Effector memory CD8-positive, alpha-beta T cell (primary cell): ENCODE data around the gene LRRC3C.
"Not testable (repeated sequence)": the region's sequence is repeated elsewhere in the genome, so short reads cannot be mapped to it uniquely, and the experiment has no call there.

Source experiments
- ATAC-seq: fragments of 150-1000 bp; cut with Tn5 transposase; replicated peaks from 2 replicates; pipeline ENCODE4 v1.10.0; 2021; ENCODE audit warnings: mild to moderate bottlenecking, moderate library complexity
- DNase-seq, 3 experiments: peaks; one replicate each; pipeline ENCODE4 v3.0.0; 2021
- H3K27ac Mint-ChIP-seq, 2 donors: one replicate each; pipeline ENCODE4 v1.8.0; 2022; ENCODE audit warnings: mild to moderate bottlenecking in 2 of 2, mixed read lengths in 2 of 2, moderate library complexity in 2 of 2
- H3K27me3 Mint-ChIP-seq, 2 donors: one replicate each; pipeline ENCODE4 v1.8.0; 2022; ENCODE audit warnings: mixed read lengths in 2 of 2
- H3K36me3 Mint-ChIP-seq: one replicate; pipeline ENCODE4 v1.8.0; 2022; ENCODE audit warnings: mild to moderate bottlenecking, moderate library complexity, mixed read lengths; ENCODE audit not compliant: insufficient read depth
- H3K4me1 Mint-ChIP-seq, 2 donors: one replicate each; pipeline ENCODE4 v1.8.0; 2022; ENCODE audit warnings: low read depth in 2 of 2, mixed read lengths in 2 of 2
- H3K4me3 Mint-ChIP-seq, 2 donors: one replicate each; pipeline ENCODE4 v1.8.0; 2022; ENCODE audit warnings: mild to moderate bottlenecking in 2 of 2, mixed read lengths in 2 of 2, moderate library complexity in 2 of 2
- H3K9me3 Mint-ChIP-seq, 2 donors: one replicate each; pipeline ENCODE4 v1.8.0; 2022; ENCODE audit warnings: mixed read lengths in 2 of 2

Gene LRRC3C

DNA sequence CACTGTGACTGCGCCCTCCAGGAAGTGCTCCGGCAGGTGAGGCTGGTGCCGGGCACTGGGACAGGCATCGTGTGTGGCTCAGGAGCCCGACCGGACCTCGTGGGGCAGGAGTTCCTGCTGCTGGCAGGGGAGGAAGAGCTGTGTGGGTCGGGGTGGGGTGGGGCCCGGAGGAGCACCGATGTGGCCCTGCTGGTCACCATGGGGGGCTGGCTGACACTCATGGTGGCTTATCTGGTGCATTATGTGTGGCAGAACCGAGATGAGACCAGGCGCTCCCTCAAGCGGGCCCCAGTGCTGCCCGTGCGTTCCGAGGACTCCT, 16.8 kb downstream of the LRRC3C start:
- Mint-ChIP-seq H3K36me3 (no peaks in the 10 kb centered on the region), H3K27ac (no peak overlapping the region), H3K9me3 (no peaks in the 10 kb centered on the region), H3K4me3 (no peak overlapping the region), H3K27me3 (peaks cover 5 to 15% of the 10 kb centered on the region in 2 donors), H3K4me1 (peaks cover 0 to 4% of the 10 kb centered on the region in 2 donors)
- DNase-seq (no peak), ATAC-seq (no peak)

DNA sequence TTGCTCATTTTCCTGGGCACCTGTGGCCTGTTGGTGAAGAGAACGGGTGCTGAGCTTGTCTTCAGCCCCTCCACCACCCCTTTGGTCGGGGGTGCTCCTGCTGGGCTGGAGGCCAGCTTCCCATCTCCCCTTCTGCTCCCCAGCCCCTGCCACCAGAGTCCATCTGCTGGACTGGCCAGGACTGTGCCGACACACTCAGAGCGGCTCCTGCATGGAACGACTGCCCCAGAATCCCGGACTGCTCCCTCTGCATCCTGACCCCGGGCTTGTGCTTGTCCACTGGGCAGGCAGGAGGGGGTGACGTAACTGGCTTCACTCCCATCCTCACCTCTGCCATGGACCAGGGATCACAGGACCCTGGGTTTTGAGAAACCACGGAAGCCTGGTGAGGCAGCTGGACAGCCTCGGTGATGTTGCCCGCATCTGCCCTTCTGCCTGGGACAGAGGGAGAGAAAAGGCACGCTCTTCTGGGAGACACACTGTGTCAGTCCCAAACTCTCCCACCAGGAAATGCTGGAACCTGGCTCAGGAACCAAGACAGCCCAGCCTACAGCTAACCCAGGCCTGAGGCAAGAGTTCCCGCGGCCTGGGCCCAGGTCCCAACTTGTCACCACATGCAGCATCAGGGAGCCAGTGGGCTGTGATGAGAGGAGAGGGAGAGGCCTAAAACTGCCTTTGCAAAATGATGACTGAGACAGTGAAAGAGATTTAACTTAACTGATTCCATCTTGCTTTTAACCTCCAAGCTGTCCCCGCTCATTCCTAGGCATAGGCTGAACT, 19.2 kb downstream of the LRRC3C start:
- Mint-ChIP-seq H3K27ac (peak overlapping the region in 1 of 2 donors; percentile 64), H3K36me3 (no peaks in the 10 kb centered on the region), H3K4me1 (peaks cover 0 to 1% of the 10 kb centered on the region in 2 donors), H3K27me3 (peaks cover 5 to 15% of the 10 kb centered on the region in 2 donors), H3K9me3 (no peaks in the 10 kb centered on the region), H3K4me3 (no peak overlapping the region)
- no peak for ATAC-seq
- DNase-seq = no peak

DNA sequence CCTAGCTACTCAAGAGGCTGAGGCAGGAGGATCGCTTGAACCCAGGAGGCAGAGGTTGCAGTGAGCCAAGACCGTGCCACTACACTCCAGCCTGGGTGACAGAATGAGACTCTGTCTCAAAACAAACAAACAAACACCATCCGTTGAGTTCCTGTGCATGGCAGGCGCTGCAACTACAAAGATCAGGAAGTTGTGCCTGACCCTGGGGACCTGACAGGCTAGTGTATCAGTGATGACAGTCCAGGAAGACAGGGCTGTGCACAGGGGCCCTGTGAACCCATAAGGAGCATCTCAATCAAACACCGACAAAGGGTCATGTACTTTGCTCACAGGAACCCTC, 20.9 kb downstream of the LRRC3C start:
- DNase-seq, ATAC-seq, H3K27ac Mint-ChIP-seq, H3K36me3 Mint-ChIP-seq, H3K9me3 Mint-ChIP-seq, H3K27me3 Mint-ChIP-seq, H3K4me3 Mint-ChIP-seq, H3K4me1 Mint-ChIP-seq: not testable (repeated sequence)

DNA sequence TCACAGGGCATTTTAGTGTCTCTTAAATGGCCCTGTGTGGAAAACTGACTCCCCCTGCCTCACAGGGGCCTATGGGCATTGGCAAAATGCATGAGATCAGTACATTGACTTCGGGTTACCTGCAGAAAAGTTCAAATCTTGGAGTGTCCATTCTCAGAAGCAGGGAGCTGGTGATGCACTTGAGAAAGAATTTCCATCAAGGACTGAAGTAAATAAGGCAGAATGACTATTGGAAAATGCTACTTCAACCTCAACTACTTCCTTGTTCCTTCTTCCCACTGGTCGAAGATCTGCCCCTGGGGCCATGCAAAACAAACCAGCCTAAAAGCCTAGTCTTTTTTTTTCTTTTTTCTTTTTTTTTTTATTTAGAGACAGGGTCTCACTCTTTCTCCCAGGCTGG, 21.5 kb downstream of the LRRC3C start:
- ATAC-seq = no peak
- Mint-ChIP-seq H3K4me3 (no peak overlapping the region), H3K27me3 (no peaks in the 10 kb centered on the region), H3K27ac (no peak overlapping the region), H3K4me1 (peaks cover 6 to 10% of the 10 kb centered on the region in 2 donors), H3K36me3 (peaks cover 6% of the 10 kb centered on the region), H3K9me3 (no peaks in the 10 kb centered on the region)
- no peak for DNase-seq

DNA sequence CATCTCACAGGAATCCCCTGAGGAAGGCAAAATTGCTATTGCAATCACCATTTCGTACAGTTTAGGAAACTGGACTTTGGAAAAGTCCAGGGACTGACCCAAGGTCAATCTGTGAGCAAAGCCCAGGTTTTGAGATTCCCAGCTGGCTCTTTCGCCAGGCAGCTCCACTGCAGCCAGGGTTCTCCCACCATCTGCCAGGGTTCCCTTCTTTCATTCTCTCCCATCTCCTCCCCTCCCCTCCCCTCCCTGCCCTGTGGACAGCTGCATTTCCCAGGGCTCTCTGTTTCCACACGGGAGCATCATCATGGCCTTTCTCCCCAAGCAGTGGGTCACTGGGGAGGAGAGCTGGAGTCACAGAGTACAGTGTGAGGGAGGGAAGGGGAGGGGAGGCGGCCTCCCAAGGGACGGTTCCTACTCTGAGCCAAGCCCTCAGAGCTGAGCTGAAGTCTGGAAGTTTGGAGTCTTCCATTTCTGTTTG, 23.4 kb downstream of the LRRC3C start:
- DNase-seq = no peak
- no peak overlapping the region for H3K27ac Mint-ChIP-seq
- H3K4me3 Mint-ChIP-seq = no peak overlapping the region
- H3K4me1 Mint-ChIP-seq = peaks cover 6 to 10% of the 10 kb centered on the region in 2 donors
- no peak for ATAC-seq
- H3K27me3 Mint-ChIP-seq = no peaks in the 10 kb centered on the region
- no peaks in the 10 kb centered on the region for H3K9me3 Mint-ChIP-seq
- peaks cover 6% of the 10 kb centered on the region for H3K36me3 Mint-ChIP-seq

- DNase-seq (no peak), ATAC-seq (peak; percentile 1)
- H3K4me1 Mint-ChIP-seq = peaks cover 6 to 10% of the 10 kb centered on the region in 2 donors
- peak overlapping the region; percentile 71 to 84 for H3K27ac Mint-ChIP-seq
- H3K9me3 Mint-ChIP-seq = no peaks in the 10 kb centered on the region
- H3K4me3 Mint-ChIP-seq = peak overlapping the region; percentile 69 to 86
- no peaks in the 10 kb centered on the region for H3K27me3 Mint-ChIP-seq
- H3K36me3 Mint-ChIP-seq = peaks cover 6% of the 10 kb centered on the region
These were observed 24.6 kb downstream of the LRRC3C start for GRCh38 chr17:39951924-39952679.

- Mint-ChIP-seq H3K9me3 (no peaks in the 10 kb centered on the region), H3K27ac (peak overlapping the region; percentile 71 to 84), H3K36me3 (peaks cover 9% of the 10 kb centered on the region), H3K4me3 (peak overlapping the region; percentile 81 to 86), H3K4me1 (peaks cover 6 to 10% of the 10 kb centered on the region in 2 donors), H3K27me3 (no peaks in the 10 kb centered on the region)
- ATAC-seq (peak; percentile 82), DNase-seq (peak; percentile 85 to 91 (median 89))
These were observed 25.3 kb downstream of the LRRC3C start for GRCh38 chr17:39952680-39953470.

DNA sequence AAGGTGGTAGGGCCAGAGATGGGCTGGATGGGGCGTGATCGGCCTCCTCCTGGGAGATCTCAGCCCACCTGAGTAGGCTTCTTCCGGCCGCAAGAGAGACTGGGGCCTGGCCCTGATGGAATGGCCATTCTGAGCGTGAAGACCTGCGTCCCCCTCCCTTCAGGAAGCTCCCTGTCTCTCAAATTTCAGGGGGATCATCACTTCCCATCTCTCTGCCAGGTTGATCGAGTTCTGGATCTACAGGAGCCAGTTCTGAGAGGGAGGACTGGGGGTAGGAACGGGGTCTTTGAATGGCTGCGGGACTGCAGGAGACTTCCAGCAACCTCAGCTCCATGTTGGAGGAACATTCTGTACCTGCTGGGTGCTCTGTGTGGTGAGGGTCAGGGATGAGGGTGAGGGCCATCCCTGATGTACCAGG, 25.9 kb downstream of the LRRC3C start:
- DNase-seq (no peak), ATAC-seq (no peak)
- H3K9me3 Mint-ChIP-seq = no peaks in the 10 kb centered on the region
- H3K36me3 Mint-ChIP-seq = peaks cover 9% of the 10 kb centered on the region
- peak overlapping the region; percentile 57 to 72 for H3K27ac Mint-ChIP-seq
- H3K4me1 Mint-ChIP-seq = peaks cover 6 to 10% of the 10 kb centered on the region in 2 donors
- no peaks in the 10 kb centered on the region for H3K27me3 Mint-ChIP-seq
- H3K4me3 Mint-ChIP-seq = peak overlapping the region; percentile 81 to 86

DNA sequence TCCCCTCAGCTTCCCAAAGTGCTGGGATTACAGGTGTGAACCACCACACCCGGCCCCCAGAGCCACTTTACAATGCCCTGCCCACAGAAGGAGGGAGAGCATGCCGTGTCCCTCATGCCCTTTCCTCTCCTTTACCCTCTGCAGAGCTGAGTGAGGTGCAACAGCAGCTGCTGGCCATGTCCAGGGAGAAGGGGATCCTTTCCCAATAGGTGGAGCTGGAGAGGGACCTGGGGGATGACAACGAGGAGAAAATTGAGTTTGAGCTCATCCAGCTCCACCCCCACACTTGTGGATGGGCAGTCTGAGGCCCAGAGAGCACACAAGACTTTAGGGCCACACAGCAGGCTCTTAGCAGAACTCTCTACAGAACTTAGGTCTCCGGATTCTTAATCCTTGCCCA, 27.3 kb downstream of the LRRC3C start:
- DNase-seq = no peak
- no peaks in the 10 kb centered on the region for H3K27me3 Mint-ChIP-seq
- no peak overlapping the region for H3K4me3 Mint-ChIP-seq
- peaks cover 13 to 16% of the 10 kb centered on the region in 2 donors for H3K4me1 Mint-ChIP-seq
- ATAC-seq = no peak
- peak overlapping the region in 1 of 2 donors; percentile 77 for H3K27ac Mint-ChIP-seq
- H3K36me3 Mint-ChIP-seq = peaks cover 18% of the 10 kb centered on the region
- H3K9me3 Mint-ChIP-seq = no peaks in the 10 kb centered on the region

GRCh38 chr17:39955726-39956225, 28.2 kb downstream of the LRRC3C start:
- peaks cover 13 to 16% of the 10 kb centered on the region in 2 donors for H3K4me1 Mint-ChIP-seq
- peaks cover 18% of the 10 kb centered on the region for H3K36me3 Mint-ChIP-seq
- DNase-seq = no peak
- H3K9me3 Mint-ChIP-seq = no peaks in the 10 kb centered on the region
- no peaks in the 10 kb centered on the region for H3K27me3 Mint-ChIP-seq
- no peak overlapping the region for H3K4me3 Mint-ChIP-seq
- no peak for ATAC-seq
- no peak overlapping the region for H3K27ac Mint-ChIP-seq

GRCh38 chr17:39960524-39961041, 33.1 kb downstream of the LRRC3C start:
- Mint-ChIP-seq H3K4me3 (no peak overlapping the region), H3K27ac (no peak overlapping the region), H3K9me3 (no peaks in the 10 kb centered on the region), H3K4me1 (peaks cover 19 to 23% of the 10 kb centered on the region in 2 donors), H3K36me3 (peaks cover 15% of the 10 kb centered on the region), H3K27me3 (peaks cover 0 to 6% of the 10 kb centered on the region in 2 donors)
- ATAC-seq = no peak
- DNase-seq = no peak

DNA sequence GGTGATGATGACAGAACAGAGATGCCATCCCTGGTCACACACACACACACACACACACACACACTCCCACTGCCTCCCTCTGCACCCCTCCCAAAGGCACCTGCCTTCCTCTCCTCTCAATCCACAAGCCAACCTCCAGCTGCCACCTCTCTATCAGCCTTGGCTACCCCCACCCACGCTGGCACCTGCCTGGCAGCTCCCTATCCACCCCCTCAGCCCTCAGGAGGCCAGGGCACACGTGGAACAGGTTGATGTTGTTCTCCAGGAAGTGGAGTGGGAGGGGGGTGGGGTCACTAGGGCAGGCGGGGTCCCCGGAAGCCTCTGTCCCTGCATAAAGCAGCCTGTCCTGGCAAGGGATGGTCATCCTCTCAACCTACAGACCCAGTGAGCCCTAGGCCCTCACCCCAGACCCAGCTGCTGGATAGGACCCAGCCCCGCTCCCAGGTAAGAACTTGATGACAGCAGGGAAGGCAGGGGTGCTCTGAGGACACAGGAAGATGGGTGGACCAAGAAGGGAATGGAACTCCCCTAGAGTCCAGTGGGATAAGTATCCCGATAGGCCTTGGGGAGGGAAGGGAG, 35.2 kb downstream of the LRRC3C start, which contains the start of gene GSDMA:
GSDMA (plus strand) TSS at position 363 of the 579 bp plus-strand sequence. CDS start 2,684 bp downstream, outside the sequence.
- H3K9me3 Mint-ChIP-seq = no peaks in the 10 kb centered on the region
- H3K4me1 Mint-ChIP-seq = peaks cover 24 to 30% of the 10 kb centered on the region in 2 donors
- peak within 1 kb of the TSS in 1 of 2 donors; percentile 26 for H3K27ac Mint-ChIP-seq
- peaks cover 11% of the 10 kb centered on the region for H3K36me3 Mint-ChIP-seq
- peaks cover 0 to 6% of the 10 kb centered on the region in 2 donors for H3K27me3 Mint-ChIP-seq
- ATAC-seq (no peak), DNase-seq (no peak)
- H3K4me3 Mint-ChIP-seq = peak within 1 kb of the TSS in 1 of 2 donors; percentile 39
